ENCODE data around the gene NAA35.
"Not testable (repeated sequence)": the region's sequence is repeated elsewhere in the genome, so short reads cannot be mapped to it uniquely, and the experiment has no call there.

NAA35 gene

GRCh38 chr9:86035827-86036440 is 95.0 kb downstream of the NAA35 start:
- DNase-seq, result no peak

GRCh38 chr9:86036555-86036954 is 95.6 kb downstream of the NAA35 start:
- no peak for DNase-seq

GRCh38 chr9:86039991-86040860 is 99.3 kb downstream of the NAA35 start:
- DNase-seq, result no peak

DNA sequence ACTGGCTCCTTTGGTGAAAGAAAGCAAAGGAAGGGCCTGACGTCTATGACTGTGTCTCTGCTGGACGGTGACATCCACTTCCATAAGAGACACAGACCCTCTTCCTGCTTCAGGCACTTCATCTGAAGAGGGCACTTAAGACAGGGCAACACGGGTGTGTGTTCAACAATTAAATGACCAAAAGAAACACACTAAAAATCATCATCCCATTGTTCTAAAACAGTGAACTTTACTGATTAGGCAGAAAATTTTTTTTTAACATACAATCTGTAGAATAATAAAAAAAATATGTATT is 99.9 kb downstream of the NAA35 start:
- DNase-seq, result no peak

- no peak for DNase-seq
These were observed 100.4 kb downstream of the NAA35 start for GRCh38 chr9:86041311-86041741.

DNA sequence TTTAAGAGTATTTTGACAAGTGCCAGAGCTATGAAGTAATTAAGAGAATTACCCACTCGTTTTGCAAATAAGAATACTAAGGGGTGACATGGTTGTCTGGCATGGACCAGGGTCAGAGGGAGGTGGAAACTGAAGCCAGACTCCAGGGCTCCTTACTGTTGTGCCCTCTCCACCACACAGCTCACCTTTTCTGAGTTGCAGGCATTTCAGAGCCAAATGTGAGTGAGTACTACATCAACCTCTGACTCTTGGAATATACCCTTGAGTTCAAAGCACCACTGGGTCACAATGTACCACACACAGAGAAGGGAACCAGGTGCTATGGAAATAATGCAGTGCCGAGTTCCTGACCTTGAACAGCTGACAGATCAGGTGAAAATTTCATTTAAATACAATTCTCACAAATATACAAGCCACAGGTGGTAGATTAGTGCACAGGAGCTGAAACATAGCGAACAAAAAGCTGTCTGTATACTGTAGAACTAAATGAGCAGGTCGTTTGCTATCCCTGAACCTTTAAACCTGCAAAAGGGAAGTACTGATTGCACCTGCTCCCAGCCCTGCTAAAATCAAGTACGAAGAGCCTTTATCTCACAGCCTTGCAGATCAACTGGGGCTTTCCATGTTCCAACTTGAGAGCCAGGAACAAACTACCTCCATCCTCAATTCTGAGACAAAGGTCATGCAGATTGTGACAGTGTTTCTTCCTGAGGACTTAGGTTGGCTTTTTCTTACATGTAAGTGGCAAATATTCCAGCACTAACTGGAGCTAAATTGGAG is 101.4 kb downstream of the NAA35 start:
- DNase-seq, result no peak

DNA sequence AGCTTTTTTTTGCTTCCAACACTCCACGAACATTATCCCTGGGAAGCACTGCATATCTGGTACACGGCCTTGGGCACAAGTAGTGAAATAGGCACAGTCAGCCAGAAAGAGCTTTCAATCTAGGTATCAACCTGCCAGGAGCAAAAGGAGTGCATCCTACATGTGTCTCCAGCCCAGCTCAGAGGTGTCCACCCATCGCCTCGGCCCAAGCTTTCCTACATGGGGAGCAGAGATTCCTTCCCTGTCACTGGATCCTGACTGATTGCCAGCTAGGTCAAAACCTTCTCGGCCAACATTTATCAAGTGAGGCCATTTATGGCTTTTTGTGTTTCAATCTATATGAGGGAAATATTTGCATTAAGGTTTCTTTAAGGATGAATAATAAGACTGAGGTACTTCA is 102.6 kb downstream of the NAA35 start:
- no peak for DNase-seq

DNA sequence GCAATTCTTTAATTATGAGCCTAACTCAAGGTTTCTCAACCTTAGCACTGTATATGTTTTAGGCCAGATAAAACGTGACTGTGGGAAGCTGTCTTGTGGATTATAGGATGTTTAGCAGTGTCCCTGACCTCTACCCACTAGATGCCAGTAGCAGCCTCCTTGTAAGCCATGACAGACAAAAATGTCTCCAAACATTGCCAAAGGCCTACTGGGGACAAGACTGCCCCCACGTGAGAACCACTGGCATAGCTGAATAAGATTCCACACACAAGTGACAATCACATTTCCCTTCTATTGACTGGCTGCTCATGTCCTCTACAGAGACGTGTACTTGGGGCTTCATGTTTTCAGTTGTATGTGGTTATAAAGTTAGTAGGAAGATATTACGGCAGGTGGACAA is 103.1 kb downstream of the NAA35 start:
- no peak for DNase-seq

GRCh38 chr9:86045654-86046053 is 104.7 kb downstream of the NAA35 start:
- DNase-seq, result no peak

DNA sequence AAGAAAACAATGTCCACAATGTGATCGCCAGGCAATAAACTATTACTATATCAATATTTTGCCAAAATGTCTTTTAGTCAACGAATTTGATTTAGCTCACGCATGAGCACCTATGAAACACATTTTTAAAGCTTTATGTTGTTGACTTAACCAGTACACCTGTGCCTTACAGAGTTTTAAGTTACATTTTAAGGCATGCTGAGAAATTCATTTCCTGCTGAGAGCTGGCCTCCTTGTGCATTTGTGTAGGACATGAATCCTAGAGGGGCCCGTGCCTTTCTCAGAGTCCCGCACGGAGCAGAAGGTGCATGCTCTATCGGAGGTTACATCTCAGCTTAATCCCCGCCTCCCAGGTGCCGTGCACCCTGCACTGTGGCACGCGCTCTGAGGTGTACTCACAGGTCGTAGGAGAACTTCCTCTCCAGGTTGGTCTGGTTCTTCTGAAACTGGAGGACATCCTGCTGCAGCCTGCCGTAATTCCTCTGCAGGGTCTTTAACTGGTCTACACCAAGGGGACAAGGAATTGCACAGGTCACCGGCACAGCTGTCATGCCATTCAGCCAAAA is 105.2 kb downstream of the NAA35 start:
- DNase-seq, result no peak

DNA sequence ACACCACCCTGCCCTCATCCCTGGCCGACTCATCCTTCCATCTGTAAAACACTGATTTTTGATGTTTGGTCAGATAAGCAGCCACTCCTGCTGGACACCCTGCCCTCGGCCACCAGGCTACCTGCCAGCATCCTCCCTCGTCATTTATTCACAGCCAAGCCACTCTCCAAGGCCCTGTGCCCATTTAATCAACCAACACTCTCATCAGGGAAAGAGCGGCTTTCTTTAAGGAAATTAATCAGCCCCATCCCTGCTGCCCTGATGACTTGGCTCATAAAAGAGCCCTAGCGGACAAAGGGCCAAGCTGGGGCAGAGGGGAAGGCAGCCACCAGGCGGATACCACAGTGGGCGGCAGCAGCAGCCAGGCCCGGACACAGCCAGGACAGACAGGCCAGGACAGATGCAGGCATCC is 106.0 kb downstream of the NAA35 start:
- DNase-seq, result no peak

GRCh38 chr9:86047361-86047760 is 106.4 kb downstream of the NAA35 start:
- DNase-seq, result no peak

DNA sequence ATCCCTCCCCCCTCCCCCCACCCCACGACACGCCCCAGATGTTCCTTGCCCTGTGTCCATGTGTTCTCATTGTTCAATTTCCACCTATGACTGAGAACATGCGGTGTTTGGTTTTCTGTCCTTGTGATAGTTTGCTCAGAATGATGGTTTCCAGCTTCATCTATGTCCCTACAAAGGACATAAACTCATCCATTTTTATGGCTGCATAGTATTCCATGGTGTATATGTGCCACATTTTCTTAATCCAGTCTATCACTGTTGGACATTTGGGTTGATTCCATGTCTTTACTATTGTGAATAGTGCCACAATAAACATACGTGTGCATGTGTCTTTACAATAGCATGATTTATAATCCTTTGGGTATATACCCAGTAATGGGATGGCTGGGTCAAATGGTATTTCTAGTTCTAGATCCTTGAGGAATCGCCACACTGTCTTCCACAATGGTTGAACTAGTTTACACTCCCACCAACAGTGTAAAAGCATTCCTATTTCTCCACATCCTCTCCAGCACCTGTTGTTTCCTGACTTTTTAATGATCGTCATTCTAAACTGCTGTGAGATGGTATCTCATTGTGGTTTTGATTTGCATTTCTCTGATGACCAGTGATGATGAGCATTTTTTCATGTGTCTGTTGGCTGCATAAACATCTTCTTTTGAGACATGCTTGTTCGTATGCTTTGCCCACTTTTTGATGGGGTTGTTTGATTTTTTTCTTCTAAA is 107.2 kb downstream of the NAA35 start:
- not testable (repeated sequence) for DNase-seq

DNA sequence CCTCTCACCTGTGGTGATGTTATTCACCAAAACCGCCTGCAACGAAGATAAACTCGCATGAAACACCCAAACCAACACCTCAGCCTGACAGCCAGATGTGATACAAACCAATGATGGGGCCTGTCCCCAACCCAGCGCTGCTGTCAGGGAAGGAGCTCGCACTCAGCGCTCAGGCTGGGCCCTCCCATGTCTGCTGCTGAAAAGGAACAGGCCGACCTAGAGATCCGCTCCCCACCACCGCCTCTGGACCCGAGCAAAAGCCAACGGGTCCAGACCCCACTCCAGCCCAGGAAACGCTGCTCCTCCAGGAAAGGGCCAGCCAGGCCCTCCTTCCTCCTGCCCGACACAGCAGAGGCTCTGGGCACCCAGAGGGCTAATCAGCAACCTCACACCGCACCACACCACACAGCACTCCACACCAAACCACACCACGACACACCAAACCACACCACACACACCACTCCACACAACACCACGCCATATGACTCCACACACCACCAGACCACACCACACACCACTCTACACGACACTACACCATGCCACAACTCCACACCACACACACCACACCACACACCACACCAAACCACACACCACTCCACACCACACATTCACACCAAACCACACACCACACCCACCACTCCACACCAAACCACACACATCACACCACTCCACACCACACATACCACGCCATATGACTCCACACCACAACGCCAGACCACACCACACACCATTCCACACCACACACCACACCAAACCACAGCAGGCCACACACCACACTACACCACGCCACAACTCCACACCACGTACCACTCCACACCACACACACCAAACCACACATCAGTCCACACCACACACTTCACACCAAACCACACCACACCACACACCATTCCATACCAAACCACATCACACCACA is 111.9 kb downstream of the NAA35 start:
- no peak for DNase-seq

DNA sequence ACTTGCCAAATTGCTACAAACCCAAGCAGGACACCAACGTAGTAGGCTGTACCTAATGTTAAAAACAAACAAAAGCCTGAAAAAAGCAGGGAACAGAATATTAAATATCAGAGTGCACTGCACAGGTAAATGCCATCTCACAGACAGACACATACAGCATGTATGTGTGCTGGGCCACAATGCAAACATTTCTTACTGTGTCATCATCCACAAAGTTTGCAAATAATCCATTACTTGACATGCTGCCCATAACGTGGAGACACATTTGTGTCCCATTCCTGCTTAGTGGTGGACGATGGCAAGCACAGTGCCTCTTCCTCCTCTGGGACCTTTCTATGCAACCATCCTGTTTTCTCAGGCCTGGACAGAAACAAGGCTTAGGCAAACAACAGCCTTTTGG is 113.7 kb downstream of the NAA35 start:
- DNase-seq, result no peak

GRCh38 chr9:86057491-86057890 is 116.5 kb downstream of the NAA35 start:
- no peak for DNase-seq

GRCh38 chr9:86061972-86062739 is 121.2 kb downstream of the NAA35 start:
- no peak for DNase-seq

DNA sequence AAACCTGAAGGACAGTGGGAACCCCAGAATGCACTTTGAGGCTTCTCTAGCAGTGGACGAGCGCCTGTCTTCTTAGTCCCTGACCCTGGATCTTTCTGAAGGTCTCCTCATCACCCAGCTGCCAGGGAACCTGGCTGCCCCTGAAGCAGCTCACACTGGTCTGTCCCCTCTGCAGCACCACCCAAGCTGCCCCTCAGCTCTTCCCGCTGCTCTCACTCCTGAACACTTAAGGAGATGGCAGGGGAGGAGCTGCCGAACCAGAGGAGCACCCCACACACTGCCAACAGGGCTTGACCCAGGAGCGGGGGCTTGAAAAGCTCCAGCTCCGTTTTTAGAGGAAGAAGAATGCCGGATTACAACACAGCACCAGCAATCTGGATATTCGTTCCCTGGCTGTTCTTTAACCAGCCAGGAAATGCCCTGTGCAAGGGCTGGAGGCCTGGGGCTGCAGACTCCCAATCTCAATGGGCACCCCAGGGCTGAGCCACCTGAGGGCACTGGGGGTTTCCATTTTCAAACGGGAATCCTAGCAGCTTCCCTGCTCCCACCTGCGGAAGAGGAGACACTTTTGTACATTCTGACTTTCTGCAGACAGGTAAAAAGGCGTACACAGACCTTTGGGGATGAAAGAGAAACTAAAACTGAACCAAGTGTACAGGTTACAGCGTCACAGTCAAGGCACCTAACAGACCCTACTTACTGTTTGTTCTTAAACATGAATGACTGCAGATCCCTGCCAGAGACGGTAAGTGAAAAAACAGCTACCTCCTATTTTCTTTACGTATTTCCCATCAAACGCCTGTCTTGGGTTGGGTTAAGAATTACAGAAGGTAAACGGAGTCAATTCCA is 122.1 kb downstream of the NAA35 start:
- DNase-seq, result no peak

DNA sequence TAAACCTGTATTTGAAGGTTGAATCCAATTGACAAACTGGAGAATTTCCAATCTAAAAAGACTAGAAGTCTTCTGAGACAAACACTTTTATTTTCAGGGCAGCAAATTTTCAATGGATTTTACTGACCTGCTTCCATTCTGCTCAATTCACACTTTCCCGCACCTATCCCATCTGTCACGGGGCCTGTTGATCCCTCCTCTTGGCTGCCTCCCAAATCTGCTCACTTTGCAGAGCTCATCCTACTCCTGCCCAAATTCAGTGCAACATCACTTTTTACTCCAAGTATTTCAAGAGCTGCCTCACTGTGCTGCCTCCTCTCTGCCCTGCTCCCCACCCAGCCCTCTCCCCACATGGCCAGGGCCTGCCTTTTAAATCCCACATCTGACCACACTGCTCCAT is 123.3 kb downstream of the NAA35 start:
- DNase-seq, result no peak
